ACC112 (cell line): ENCODE measurements around the gene SLC25A34.

ENCODE experiments used
- H2AFZ ChIP-seq: fragments of 200-600 bp; sonication (generic); one replicate; pipeline ENCODE4 v1.6.0; 2017; ENCODE audit warnings: antibody characterized with exemption, low read length; ENCODE audit not compliant: unreplicated experiment
- H3K27ac ChIP-seq: fragments of 200-600 bp; sonication (generic); 2 replicates; pipeline ENCODE4 v1.5.1; 2014; ENCODE audit warnings: low read depth, mild to moderate bottlenecking, antibody characterized with exemption, low read length, moderate library complexity
- H3K27me3 ChIP-seq: fragments of 200-600 bp; sonication (generic); 2 replicates; pipeline ENCODE4 v1.6.1; 2014; ENCODE audit warnings: mild to moderate bottlenecking, antibody characterized with exemption, low read length, moderate library complexity, mixed read lengths; ENCODE audit not compliant: insufficient read depth
- H3K36me3 ChIP-seq: fragments of 200-600 bp; sonication (generic); 2 replicates; pipeline ENCODE4 v1.6.1; 2016; ENCODE audit warnings: mild to moderate bottlenecking, antibody characterized with exemption, low read length, moderate library complexity, mixed read lengths; ENCODE audit not compliant: insufficient read depth
- H3K4me1 ChIP-seq: fragments of 200-600 bp; sonication (generic); one replicate; pipeline ENCODE4 v1.6.1; 2016; ENCODE audit warnings: low read length, mixed read lengths; ENCODE audit not compliant: insufficient read depth, unreplicated experiment, control insufficient read depth
- H3K4me3 ChIP-seq: fragments of 200-600 bp; sonication (generic); 2 replicates; pipeline ENCODE4 v1.5.1; 2014; ENCODE audit warnings: mild to moderate bottlenecking, low read depth, low read length
- H3K79me2 ChIP-seq: fragments of 200-600 bp; sonication (generic); one replicate; pipeline ENCODE4 v1.6.0; 2016; ENCODE audit warnings: low read length; ENCODE audit not compliant: control insufficient read depth, unreplicated experiment, insufficient read depth

Gene SLC25A34

GRCh38 chr1:15755021-15755645 is 19.1 kb downstream of the SLC25A34 start:
- Histone ChIP-seq H3K27ac (no peak overlapping the region), H3K79me2 (peaks cover 7% of the 10 kb centered on the region), H2AFZ (no peak overlapping the region)

GRCh38 chr1:15755646-15756040 is 19.6 kb downstream of the SLC25A34 start:
- Histone ChIP-seq H3K4me1 (peaks cover 20% of the 10 kb centered on the region), H2AFZ (no peak overlapping the region), H3K79me2 (peaks cover 10% of the 10 kb centered on the region), H3K4me3 (no peak overlapping the region), H3K27me3 (no peaks in the 10 kb centered on the region), H3K36me3 (no peaks in the 10 kb centered on the region), H3K27ac (no peak overlapping the region)

More at GRCh38 chr1:15755021-15755645, 19.1 kb downstream of the SLC25A34 start:
- Histone ChIP-seq H3K27me3 (no peaks in the 10 kb centered on the region), H3K36me3 (no peaks in the 10 kb centered on the region), H3K4me1 (peaks cover 19% of the 10 kb centered on the region), H3K4me3 (no peak overlapping the region)

- Histone ChIP-seq H3K4me3 (no peak overlapping the region), H3K27me3 (no peaks in the 10 kb centered on the region), H3K27ac (no peak overlapping the region), H3K79me2 (peaks cover 18% of the 10 kb centered on the region), H3K4me1 (peaks cover 27% of the 10 kb centered on the region), H3K36me3 (no peaks in the 10 kb centered on the region), H2AFZ (no peak overlapping the region)
These were observed 20.3 kb downstream of the SLC25A34 start for GRCh38 chr1:15756143-15757015.

- Histone ChIP-seq H3K36me3 (no peaks in the 10 kb centered on the region), H2AFZ (no peak overlapping the region), H3K4me3 (no peak overlapping the region), H3K79me2 (peaks cover 25% of the 10 kb centered on the region), H3K27ac (no peak overlapping the region), H3K27me3 (no peaks in the 10 kb centered on the region), H3K4me1 (peaks cover 32% of the 10 kb centered on the region)
These were observed 21.0 kb downstream of the SLC25A34 start for GRCh38 chr1:15757016-15757543.

- H3K4me3 ChIP-seq: peak overlapping the region; percentile 76
These were observed 21.7 kb downstream of the SLC25A34 start for GRCh38 chr1:15757575-15758342.

GRCh38 chr1:15758343-15758931 is 22.4 kb downstream of the SLC25A34 start, which contains the start of gene FBLIM1:
TSS of gene FBLIM1 (plus strand) at chr1:15758795. CDS start at chr1:15764984, 6,189 bp downstream.
- Histone ChIP-seq H3K4me3 (peak within 1 kb of the TSS; percentile 76), H3K27me3 (no peaks in the 10 kb centered on the region), H3K27ac (peak within 1 kb of the TSS; percentile 82), H3K36me3 (no peaks in the 10 kb centered on the region), H3K4me1 (peaks cover 32% of the 10 kb centered on the region), H2AFZ (no peak within 1 kb of the TSS), H3K79me2 (peaks cover 31% of the 10 kb centered on the region)

More at GRCh38 chr1:15757575-15758342, 21.7 kb downstream of the SLC25A34 start:
- Histone ChIP-seq H3K79me2 (peaks cover 30% of the 10 kb centered on the region), H3K4me1 (peaks cover 32% of the 10 kb centered on the region), H2AFZ (no peak overlapping the region), H3K27me3 (no peaks in the 10 kb centered on the region), H3K27ac (no peak overlapping the region), H3K36me3 (no peaks in the 10 kb centered on the region)

- no peak overlapping the region for H2AFZ ChIP-seq
- peak overlapping the region; percentile 76 for H3K4me3 ChIP-seq
- peaks cover 36% of the 10 kb centered on the region for H3K79me2 ChIP-seq
- peak overlapping the region; percentile 82 for H3K27ac ChIP-seq
- no peaks in the 10 kb centered on the region for H3K27me3 ChIP-seq
- peaks cover 32% of the 10 kb centered on the region for H3K4me1 ChIP-seq
- H3K36me3 ChIP-seq: no peaks in the 10 kb centered on the region
These were observed 23.0 kb downstream of the SLC25A34 start for GRCh38 chr1:15758953-15759661.

GRCh38 chr1:15760520-15761211 is 24.6 kb downstream of the SLC25A34 start:
- Histone ChIP-seq H3K27me3 (no peaks in the 10 kb centered on the region), H3K36me3 (no peaks in the 10 kb centered on the region), H3K4me1 (peaks cover 28% of the 10 kb centered on the region), H3K79me2 (peaks cover 43% of the 10 kb centered on the region), H3K27ac (peak overlapping the region; percentile 82), H2AFZ (no peak overlapping the region), H3K4me3 (peak overlapping the region; percentile 76)

GRCh38 chr1:15761366-15762128 is 25.5 kb downstream of the SLC25A34 start:
- Histone ChIP-seq H3K4me1 (peaks cover 26% of the 10 kb centered on the region), H3K4me3 (peak overlapping the region; percentile 76), H3K27me3 (no peaks in the 10 kb centered on the region), H2AFZ (no peak overlapping the region), H3K79me2 (peaks cover 43% of the 10 kb centered on the region), H3K36me3 (no peaks in the 10 kb centered on the region), H3K27ac (peak overlapping the region; percentile 82)
